PFSK-1 (cell line): ENCODE data around the gene NTN3.

Source experiments
- FOXP2 ChIP-seq: optimal IDR thresholded peaks from 2 replicates; pipeline ENCODE3; 2011; ENCODE audit warnings: borderline replicate concordance, control low read depth, inconsistent platforms; ENCODE audit not compliant: insufficient read depth; ENCODE audit errors: extremely low read length, extremely low read depth
- POLR2AphosphoS5 ChIP-seq: IDR thresholded peaks from 2 replicates; pipeline ENCODE4 v1.6.1; 2012; ENCODE audit warnings: low read depth, mild to moderate bottlenecking, control low read depth, low read length, moderate library complexity
- SIN3A ChIP-seq: IDR thresholded peaks from 2 replicates; pipeline ENCODE4 v1.6.1; 2012; ENCODE audit warnings: mild to moderate bottlenecking, low read length, moderate library complexity, borderline replicate concordance; ENCODE audit not compliant: insufficient read depth
- TAF1 ChIP-seq: IDR thresholded peaks from 2 replicates; pipeline ENCODE4 v1.6.1; 2012; ENCODE audit warnings: low read length, control low read depth, borderline replicate concordance; ENCODE audit not compliant: insufficient read depth
- TF ChIP-seq, protein P1 (sequence below), 2 experiments: IDR thresholded peaks; 2 replicates each; pipeline versions ENCODE4 v1.6.1 to v1.8.0; 2011 to 2012; ENCODE audit warnings: low read depth in 2 of 2, low read length in 2 of 2, control low read depth in 1 of 2, inconsistent platforms in 1 of 2, mild to moderate bottlenecking in 1 of 2, moderate library complexity in 1 of 2; ENCODE audit not compliant: insufficient read depth in 1 of 2

The NTN3 gene

DNA sequence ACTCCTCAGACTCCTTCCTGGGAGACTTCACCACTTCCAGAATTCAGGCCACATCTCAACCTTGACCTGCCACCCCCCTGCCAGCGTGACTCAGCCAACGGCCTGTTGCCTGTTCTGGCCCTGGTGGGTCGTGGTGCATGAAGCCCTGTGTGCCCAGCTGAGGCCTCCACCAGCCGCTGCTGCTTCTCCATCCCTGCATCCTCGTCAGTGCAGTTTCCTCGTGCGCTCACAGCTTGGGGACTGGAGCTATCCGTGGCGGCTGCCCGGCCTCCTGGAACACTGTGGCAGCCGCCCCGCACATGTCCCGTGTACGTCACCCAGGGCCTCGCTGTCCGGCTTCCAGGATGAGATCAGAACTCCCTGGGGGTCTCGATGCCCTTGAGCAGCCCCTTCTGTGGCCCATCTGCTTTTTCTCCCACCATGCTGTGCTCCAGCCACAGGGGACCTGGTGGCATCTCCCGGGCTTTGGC is 19.2 kb upstream of the NTN3 start:
- TF ChIP-seq TAF1 (no peak), SIN3A (no peak), FOXP2 (no peak), POLR2AphosphoS5 (no peak)
- TF ChIP-seq, protein P1, sequence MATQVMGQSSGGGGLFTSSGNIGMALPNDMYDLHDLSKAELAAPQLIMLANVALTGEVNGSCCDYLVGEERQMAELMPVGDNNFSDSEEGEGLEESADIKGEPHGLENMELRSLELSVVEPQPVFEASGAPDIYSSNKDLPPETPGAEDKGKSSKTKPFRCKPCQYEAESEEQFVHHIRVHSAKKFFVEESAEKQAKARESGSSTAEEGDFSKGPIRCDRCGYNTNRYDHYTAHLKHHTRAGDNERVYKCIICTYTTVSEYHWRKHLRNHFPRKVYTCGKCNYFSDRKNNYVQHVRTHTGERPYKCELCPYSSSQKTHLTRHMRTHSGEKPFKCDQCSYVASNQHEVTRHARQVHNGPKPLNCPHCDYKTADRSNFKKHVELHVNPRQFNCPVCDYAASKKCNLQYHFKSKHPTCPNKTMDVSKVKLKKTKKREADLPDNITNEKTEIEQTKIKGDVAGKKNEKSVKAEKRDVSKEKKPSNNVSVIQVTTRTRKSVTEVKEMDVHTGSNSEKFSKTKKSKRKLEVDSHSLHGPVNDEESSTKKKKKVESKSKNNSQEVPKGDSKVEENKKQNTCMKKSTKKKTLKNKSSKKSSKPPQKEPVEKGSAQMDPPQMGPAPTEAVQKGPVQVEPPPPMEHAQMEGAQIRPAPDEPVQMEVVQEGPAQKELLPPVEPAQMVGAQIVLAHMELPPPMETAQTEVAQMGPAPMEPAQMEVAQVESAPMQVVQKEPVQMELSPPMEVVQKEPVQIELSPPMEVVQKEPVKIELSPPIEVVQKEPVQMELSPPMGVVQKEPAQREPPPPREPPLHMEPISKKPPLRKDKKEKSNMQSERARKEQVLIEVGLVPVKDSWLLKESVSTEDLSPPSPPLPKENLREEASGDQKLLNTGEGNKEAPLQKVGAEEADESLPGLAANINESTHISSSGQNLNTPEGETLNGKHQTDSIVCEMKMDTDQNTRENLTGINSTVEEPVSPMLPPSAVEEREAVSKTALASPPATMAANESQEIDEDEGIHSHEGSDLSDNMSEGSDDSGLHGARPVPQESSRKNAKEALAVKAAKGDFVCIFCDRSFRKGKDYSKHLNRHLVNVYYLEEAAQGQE (IDR thresholded peaks at IDR 0.05; ENCODE audit: insufficient read depth in 1 of 2, low read depth in 2 of 2, low read length in 2 of 2), result no peak

DNA sequence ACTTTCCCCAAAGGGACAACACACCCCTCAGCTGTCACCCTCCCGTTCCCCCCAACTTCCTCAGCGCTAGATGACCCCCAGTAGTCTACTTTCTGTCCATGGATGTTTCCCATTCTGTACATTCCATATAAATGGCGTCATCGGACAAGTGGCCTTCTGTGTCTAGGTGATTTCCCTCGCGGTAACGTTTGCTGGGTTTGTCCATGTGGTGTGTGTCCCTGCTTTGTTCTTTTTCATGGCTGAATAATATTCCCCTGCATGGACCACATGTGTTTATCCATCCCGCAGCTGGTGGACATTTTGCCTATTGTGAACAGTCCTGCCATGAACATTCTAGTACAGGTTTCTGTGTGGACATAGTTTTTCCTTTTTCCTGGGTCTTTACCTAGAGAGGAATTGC is 18.4 kb upstream of the NTN3 start:
- TF ChIP-seq FOXP2, result no peak
- no peak for TF ChIP-seq TAF1
- TF ChIP-seq, protein P1 (IDR thresholded peaks at IDR 0.05; ENCODE audit: insufficient read depth in 1 of 2, low read depth in 2 of 2, low read length in 2 of 2), result no peak
- no peak for TF ChIP-seq POLR2AphosphoS5
- TF ChIP-seq SIN3A, result no peak

DNA sequence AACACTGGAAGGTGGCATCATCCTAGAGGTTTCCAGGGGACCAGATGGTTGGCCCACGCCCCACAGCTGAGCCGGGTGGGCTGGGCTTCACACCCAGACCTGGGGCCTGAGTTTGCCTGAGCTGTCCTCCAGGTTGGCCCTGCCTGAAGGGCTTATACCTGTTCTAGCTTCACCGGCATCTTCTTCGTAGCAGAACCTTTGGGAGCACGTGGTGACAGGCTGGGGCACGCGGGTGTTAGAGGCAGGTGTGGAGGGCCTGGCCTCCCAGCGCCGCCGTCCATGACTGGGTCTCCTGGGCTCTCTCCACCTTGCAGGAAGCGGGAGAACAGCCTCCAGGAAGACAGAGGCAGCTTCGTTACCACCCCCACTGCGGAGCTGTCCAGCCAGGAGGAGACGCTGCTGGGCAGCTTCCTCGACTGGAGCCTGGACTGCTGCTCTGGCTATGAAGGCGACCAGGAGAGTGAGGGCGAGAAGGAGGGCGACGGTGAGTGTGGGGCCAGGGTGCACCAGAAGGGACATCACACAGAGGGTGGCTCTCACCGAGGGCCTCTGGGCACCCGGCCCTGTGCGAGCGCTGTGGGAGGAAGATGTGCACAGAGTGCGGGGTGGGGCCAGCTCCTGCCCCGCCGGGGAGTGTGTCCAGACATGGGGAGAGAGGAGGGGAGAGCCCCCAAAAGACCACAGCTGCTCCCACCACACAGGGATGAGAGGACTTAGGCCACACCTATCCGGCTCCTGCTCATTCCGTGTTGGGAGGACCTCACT is 15.8 kb upstream of the NTN3 start:
- TF ChIP-seq, protein P1 (IDR thresholded peaks at IDR 0.05; ENCODE audit: insufficient read depth in 1 of 2, low read depth in 2 of 2, low read length in 2 of 2), result peak in 1 of 2 experiments; percentile 49; a peak in 1 of 4 replicates
- no peak for TF ChIP-seq FOXP2
- TF ChIP-seq TAF1, result no peak
- TF ChIP-seq SIN3A, result no peak
- no peak for TF ChIP-seq POLR2AphosphoS5

DNA sequence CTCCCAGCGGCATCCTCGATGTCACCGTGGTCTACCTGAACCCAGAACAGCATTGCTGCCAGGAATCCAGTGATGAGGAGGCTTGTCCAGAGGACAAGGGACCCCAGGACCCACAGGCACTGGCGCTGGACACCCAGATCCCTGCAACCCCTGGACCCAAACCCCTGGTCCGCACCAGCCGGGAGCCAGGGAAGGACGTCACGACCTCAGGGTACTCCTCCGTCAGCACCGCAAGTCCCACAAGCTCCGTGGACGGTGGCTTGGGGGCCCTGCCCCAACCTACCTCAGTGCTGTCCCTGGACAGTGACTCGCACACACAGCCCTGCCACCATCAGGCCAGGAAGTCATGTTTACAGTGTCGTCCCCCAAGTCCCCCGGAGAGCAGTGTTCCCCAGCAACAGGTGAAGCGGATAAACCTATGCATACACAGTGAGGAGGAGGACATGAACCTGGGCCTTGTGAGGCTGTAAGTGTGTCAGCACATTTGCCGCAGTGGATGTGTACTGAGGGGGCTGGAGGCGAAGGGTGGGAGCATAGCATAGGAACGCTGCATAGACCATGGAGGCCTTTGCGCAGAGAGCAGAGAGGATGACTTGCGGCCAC is 14.4 kb upstream of the NTN3 start:
- TF ChIP-seq TAF1, result no peak
- no peak for TF ChIP-seq SIN3A
- TF ChIP-seq, protein P1 (IDR thresholded peaks at IDR 0.05; ENCODE audit: insufficient read depth in 1 of 2, low read depth in 2 of 2, low read length in 2 of 2), result no peak
- no peak for TF ChIP-seq FOXP2
- no peak; the same call in 1 of the 2 replicates for TF ChIP-seq POLR2AphosphoS5
